HL-60/S4 (cell line): ENCODE data around the gene ABCC1.
"Not testable (repeated sequence)": the region's sequence is repeated elsewhere in the genome, so short reads cannot be mapped to it uniquely, and the experiment has no call there.

Experiments used
- in situ Hi-C: fragments of 300-500 bp; cut with MboI; formaldehyde crosslinking; loops from 2 replicates; pipeline ENCODE4 v1.14.3; 2022; ENCODE audit warnings: low sequenced_read_pairs

ABCC1 gene

DNA sequence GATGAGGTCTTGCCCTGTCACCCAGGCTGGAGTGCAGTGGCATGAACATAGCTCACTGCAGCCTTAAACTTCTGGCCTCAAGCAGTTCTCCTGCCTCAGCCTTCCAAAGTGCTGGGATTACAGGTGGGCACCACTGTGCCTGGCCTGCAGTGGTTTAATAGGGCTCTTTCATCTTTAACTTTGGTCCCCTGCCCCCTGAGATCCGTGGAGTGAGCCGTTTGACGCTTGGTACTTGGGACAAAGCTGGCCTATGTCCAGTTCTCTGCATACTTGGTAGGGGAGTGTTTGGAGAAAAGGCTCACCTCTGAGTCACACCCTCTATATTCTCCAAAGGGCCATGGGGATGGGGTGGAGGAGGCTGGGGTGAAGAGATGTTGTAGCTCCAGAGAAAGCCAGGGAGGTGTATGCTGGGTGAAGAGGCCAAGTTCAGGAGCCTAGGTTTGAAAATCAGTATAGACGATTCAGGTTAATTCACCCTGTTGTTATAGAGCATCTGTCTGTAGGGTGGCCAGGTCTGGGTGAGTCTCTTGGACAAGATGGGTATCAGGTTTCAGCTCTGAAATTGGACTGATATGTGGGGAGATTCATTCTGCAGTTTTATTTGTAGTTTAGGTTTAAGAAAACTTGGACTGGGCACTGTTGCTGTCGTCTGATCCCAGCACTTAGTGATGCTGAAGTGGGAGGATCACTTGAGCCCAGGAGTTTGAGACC lies 17.6 kb downstream of the ABCC1 start:
- in situ Hi-C loops: no loop called here

GRCh38 chr16:15967655-15968315 lies 18.4 kb downstream of the ABCC1 start:
- in situ Hi-C loops: no loop called here

DNA sequence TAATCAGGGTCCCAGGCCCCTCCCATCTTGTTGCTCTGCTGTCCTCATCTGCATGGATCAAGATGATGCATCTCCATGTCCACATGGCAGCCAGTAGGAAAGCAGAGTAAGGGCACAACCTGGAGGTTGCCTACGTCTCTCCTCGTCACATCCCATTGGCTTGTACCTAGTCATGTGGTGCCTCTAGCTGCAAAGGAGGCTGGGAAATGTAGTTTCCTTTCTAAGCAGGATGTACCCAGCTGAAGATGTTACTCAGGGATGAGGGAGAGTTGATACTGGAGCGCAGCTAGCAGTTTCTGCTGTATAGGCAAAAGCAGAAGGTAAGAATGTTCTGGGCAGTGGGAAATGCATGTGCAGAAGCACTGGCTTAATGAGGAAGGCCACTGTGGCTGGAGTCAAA lies 20.8 kb downstream of the ABCC1 start:
- in situ Hi-C loops: no loop called here

DNA sequence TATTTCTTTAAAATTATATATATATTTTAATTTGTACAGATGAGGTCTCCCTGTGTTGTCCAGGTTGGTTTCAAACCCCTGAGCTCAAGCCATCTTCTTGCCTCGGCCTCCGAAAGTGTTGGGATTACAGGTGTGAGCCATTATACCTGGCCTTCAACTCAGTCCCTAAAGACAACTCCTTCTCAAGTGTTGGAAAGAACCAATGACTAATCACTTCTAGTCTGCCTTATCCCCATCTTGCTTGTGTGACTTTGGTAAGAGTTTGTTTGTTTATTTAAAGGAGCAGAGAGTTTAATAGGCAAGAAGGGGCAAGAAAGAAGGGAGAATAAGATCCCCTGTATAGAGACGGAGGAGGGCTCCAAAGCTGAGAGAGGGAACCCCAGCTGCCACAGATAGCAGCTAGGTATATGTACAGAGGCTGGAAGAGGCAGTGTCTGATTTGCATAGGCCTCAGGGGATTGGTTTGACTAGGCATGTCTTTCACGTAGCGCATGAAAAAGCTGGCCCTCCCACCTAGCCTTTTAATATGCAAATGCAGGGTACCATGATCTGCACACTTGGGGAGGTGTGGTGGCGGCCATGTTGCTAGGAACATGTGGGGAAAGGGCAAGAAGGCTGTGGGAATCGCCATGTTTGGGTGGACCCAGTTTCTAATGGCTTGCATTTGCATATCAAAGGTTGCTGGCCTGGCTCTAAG lies 21.5 kb downstream of the ABCC1 start:
- in situ Hi-C loops: no loop called here

GRCh38 chr16:15971440-15971815 lies 22.0 kb downstream of the ABCC1 start:
- in situ Hi-C loops: no loop called here

DNA sequence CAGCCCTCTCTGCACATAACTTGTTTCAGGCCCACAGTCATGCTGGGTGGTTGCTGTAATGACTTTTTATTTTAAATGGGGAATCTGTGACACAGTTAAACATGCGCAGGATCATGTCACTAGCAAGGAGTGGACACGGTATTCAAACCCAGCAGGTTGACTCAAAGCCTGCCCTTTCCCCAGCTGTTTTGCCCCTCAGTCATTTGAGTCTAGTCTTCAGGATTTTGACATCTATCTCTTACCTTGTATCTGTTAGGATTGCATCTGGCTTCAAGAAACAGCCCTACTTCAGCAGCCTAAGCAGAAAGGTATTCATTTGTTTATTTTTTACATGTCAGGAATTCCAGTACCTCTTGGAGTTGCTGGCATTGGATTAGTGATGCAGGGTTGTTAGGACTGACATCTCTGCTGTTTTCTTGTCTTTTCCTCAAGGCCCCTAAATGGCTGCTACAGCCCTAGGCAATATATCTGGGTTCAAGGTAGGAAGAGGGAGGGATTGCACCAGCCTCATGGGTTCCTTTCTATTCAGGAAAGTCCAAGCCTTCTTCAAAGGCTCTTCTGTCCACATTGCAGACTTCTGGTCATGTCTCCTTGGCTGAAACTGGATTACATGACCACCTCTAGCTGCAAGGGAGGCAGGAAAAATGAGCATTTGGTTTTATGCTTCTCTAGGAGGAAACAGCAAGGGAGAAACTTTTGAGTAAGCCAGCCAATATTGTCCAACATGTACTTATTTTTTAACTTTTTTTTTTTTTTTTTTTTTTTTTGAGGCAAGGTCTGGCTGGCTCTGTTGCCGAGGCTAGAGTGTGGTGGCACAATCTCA lies 22.8 kb downstream of the ABCC1 start:
- in situ Hi-C loops: no loop called here

- in situ Hi-C loops: no loop called here
Observed at GRCh38 chr16:15973421-15973820, 24.0 kb downstream of the ABCC1 start.

- in situ Hi-C loops: no loop called here
Observed at GRCh38 chr16:15974057-15974456, 24.6 kb downstream of the ABCC1 start.

DNA sequence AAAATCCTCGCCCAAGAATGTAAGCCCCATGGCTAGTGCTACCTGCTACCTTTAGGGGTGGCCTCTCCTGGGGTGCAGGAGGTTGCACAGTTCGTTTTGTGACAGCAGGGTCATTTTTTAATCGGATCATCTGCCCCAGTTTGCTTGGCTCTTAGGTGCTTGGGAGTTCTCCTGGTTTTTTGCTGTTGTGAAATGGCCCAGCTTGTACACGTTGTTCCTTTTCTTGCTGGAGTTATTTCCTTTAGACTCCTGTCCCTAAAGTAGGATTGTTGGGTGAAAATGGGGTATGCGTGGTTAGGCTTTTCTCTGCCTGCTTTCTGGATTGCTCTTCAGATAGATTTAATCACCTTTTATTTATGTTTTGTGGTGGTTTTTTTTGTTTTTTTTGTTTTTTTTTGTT lies 25.8 kb downstream of the ABCC1 start:
- in situ Hi-C loops: no loop called here

DNA sequence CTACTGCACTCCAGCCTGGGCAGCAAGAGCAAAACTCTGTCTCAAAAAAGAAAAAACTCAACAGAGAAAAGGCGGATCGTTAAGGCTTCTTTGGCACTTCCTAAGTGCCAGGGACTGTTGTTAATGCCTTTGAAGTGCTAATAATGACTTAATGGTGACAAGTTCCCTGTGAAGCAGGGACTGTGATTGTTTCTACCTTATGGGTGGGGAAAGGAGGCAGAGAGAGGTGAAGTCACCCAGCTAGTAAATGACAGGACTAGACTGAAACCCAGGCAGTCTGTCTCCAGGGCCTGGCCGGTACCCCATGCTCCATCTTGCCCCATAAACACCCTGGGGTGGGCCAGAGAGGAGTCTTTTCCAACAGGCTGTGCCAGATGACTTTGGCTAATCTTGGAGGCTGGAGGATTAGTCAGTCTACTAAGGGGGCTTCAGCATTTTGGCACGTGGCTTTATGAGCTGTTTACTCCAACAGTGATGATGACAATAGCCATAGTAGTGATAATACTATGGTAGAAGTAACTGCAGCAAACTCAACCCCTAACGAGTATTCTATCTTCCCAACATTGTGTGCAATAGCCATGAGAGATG lies 26.9 kb downstream of the ABCC1 start:
- in situ Hi-C loops: no loop called here

DNA sequence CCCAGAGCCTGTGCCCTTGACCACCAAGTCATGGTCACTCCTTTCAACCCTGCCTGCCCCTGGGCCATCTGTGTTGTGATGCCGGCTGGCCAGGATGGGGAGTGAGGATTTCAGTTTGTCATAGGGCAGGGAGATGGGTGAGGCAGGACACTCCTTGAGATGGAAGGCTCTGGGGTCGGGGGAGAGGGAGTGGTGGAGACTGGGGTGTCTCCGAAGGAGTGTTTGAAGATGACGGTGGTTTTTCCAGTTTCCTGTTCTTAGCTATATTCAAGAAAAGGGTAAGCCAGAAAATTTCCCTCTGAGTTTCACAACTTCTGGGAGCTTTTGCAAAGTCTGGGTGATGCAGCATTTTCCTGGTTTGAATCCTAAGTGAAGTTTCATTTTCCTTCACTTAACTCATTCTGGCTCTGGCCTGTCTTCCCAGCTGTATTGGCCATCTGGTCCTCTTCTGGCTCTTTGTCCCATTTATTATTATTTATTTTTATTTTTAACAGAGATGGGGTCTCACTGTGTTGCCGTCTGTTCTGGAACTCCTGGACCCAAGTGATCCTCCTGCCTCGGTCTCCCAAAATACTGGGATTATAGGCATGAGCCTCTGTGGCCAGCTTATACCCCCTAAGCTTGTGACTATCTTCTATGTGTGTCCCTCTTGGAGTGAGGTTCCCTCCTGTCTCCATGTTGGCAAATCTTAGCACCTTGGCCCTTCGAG lies 27.7 kb downstream of the ABCC1 start:
- in situ Hi-C loops: no loop called here

- in situ Hi-C loops: no loop called here
Observed at GRCh38 chr16:15979801-15980200, 30.4 kb downstream of the ABCC1 start.

GRCh38 chr16:15980329-15980728 lies 30.9 kb downstream of the ABCC1 start:
- in situ Hi-C loops: no loop called here

- in situ Hi-C loops: no loop called here
Observed at GRCh38 chr16:15981382-15981781, 32.0 kb downstream of the ABCC1 start.

DNA sequence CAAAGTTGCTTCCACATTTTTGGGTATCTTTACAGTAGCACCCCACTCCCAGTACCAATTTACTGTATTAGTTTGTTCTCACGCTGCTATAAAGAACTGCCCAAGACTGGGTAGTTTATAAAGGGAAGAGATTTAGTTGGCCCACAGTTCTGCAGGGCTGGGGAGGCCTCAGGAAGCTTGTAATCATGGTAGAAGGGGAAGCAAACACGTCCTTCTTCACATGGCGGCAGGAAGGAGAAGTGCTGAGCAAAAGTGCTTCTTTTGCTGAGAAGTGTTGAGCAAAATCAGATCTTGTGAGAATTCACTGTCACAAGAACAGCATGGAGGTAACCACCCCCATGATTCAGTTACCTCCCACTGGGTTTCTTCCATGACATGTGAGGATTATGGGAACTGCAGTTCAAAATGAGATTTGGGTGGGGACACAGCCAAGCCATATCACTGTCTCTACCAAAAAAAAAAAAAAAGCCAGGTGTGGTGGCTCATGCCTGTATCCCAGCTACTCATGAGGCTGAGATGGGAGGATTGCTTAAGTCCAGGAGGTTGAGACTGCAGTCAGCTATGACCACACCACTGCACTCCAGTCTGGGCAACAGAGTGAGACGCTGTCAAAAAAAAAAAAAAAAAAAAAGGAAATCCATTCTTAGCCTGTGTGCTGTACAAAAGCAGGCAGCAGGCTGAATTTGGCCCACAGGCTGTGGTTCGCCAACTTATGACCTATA lies 32.9 kb downstream of the ABCC1 start:
- in situ Hi-C loops: not testable (repeated sequence)

DNA sequence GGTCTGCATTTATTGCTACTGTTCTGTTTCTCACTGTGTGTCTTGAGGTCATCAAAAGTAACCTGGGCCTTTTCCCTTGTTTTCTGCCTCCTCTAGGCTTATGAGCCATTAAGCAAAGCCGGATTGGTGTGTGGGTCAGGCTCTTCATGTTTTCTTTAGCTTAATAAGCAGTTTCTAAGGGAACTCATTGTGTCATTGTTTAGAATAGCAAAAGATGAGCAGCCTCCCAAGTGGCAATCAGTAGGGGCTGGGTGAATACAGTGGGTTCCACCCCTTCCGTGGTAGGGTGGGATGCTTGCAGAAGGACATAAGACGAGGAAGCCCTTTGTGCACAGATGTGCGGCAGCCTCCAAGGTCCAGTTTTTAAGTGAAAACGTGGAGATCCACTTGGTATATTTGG lies 34.5 kb downstream of the ABCC1 start:
- in situ Hi-C loops: no loop called here

DNA sequence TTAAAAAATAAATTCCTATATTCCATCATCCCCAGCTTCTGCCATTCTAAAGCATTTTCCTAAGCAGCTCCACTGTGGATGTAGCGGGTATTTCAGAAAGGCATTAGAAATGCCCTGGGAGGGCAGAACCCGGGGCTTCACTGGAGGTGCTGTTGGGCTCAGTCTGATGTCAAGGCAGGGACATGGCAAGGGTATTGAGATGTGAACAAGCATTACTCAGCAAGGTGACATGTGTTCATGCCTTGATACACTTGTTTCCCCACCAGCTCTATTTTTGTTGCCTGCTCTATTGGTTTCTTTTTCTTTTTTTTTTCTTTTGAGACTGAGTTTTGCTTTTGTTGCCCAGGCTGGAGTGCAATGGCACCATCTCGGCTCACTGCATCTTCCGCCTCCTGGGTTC lies 35.7 kb downstream of the ABCC1 start:
- in situ Hi-C loops: no loop called here

DNA sequence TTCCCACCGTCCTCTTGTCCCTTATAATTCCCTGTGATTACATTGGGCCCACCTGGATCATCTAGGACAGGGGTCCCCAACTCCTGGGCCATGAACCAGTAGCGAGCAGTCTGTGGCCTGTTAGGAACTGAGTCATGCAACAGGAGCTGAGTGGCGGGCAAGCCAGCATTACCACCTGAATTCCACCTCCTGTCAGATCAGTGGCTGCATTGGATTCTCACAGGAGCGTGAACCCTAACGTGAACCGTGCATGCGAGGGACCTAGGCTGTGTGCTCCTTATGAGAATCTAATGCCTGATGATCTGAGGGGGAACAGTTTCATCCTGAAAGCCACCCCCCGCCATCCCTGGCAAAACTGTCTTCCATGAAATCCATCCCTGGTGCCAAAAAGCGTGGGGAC lies 36.8 kb downstream of the ABCC1 start:
- in situ Hi-C loops: no loop called here

DNA sequence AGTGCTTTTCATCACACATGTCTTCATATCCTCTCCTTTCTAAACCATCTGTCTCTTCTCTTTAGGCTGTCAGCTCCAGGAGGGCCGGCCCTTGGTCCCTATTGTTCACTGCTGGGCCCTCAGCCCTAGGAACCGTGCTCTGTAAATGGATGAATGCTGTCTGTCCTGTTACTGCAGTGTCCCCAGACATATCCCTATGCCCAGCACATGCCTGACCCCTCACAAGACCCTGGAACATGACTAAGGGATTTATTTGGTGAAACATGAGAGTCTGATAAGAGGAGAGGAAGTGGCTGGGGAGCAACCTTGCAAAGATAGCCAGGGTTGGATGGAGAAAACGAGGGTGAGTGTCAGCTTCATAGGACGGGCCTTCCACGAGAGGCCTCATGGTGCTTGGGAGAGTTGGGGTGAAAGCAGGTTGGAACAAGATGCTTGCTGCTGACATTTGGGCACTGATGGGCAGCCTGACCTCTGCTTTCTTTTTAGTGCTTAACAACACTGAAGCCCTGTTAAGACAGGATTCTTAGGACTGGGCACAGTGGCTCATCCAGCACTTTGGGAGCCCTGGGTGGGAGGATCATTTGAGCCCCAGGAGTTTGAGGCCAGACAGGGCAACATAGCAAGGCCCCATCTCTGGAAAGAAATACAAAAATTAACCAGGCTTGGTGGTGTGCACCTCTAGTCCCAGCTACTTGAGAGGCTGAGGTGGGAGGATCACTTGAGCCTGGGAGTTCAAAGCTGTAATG lies 39.0 kb downstream of the ABCC1 start:
- in situ Hi-C loops: no loop called here
